PC-3 (cell line): ENCODE measurements around the gene TCP10L.

Source experiments
- CTCF ChIP-seq: fragments of 300-600 bp; sonication (generic); conservative IDR thresholded peaks from 2 replicates; pipeline ENCODE4 v1.5.1; 2017; ENCODE audit warnings: antibody characterized with exemption, low read depth, mild to moderate bottlenecking, low read length
- EZH2 ChIP-seq: fragments of 300-600 bp; sonication (generic); IDR thresholded peaks from one replicate; pipeline ENCODE4 v1.6.1; 2017; ENCODE audit warnings: antibody characterized with exemption, mild to moderate bottlenecking, low read length; ENCODE audit not compliant: unreplicated experiment
- EZH2phosphoT487 ChIP-seq: fragments of 300-600 bp; sonication (generic); IDR thresholded peaks from 2 replicates; pipeline ENCODE4 v1.6.1; 2018; ENCODE audit warnings: mild to moderate bottlenecking, antibody characterized with exemption, low read length, borderline replicate concordance

GRCh38 chr21:32533611-32534010, 51.7 kb downstream of the TCP10L start:
- TF ChIP-seq CTCF: no peak
- no peak for TF ChIP-seq EZH2
- no peak for TF ChIP-seq EZH2phosphoT487
